Stimulated activated CD4-positive, alpha-beta T cell treated with anti-CD3 and anti-CD28 coated beads, Interleukin-1b, Interleukin-23, amount 100 ng/mL, for 24 hours (primary cell): ENCODE data around the gene TNFAIP8L3.
"Not testable (repeated sequence)": the region's sequence is repeated elsewhere in the genome, so short reads cannot be mapped to it uniquely, and the experiment has no call there.

Source experiments
- DNase-seq, 4 experiments: peaks; one replicate each; pipeline ENCODE4 v3.0.0-alpha.2; 2020; ENCODE audit warnings: low read depth in 4 of 4, low spot score in 1 of 4

TNFAIP8L3 gene

GRCh38 chr15:51062736-51063135 is 32.0 kb downstream of the TNFAIP8L3 start:
- DNase-seq: no peak

GRCh38 chr15:51060030-51060673 is 34.6 kb downstream of the TNFAIP8L3 start:
- no peak for DNase-seq

GRCh38 chr15:51054535-51054934 is 40.2 kb downstream of the TNFAIP8L3 start:
- DNase-seq: no peak

GRCh38 chr15:51053571-51053970 is 41.1 kb downstream of the TNFAIP8L3 start:
- DNase-seq: no peak

GRCh38 chr15:51051776-51052175 is 42.9 kb downstream of the TNFAIP8L3 start:
- DNase-seq: no peak

GRCh38 chr15:51049081-51049480 is 45.6 kb downstream of the TNFAIP8L3 start:
- DNase-seq: no peak

GRCh38 chr15:51048308-51048707 is 46.4 kb downstream of the TNFAIP8L3 start:
- no peak for DNase-seq

GRCh38 chr15:51046799-51047449 is 47.8 kb downstream of the TNFAIP8L3 start:
- DNase-seq: no peak

- no peak for DNase-seq
Observed at GRCh38 chr15:51046016-51046415, 48.7 kb downstream of the TNFAIP8L3 start.

GRCh38 chr15:51044037-51044727 is 50.5 kb downstream of the TNFAIP8L3 start:
- no peak for DNase-seq

GRCh38 chr15:51038974-51039319 is 55.8 kb downstream of the TNFAIP8L3 start:
- no peak for DNase-seq

GRCh38 chr15:51038162-51038973 is 56.3 kb downstream of the TNFAIP8L3 start:
- no peak for DNase-seq

- DNase-seq: not testable (repeated sequence)
Observed at GRCh38 chr15:51037474-51037873, 57.2 kb downstream of the TNFAIP8L3 start.

- DNase-seq: no peak
Observed at GRCh38 chr15:51030649-51031316, 63.9 kb downstream of the TNFAIP8L3 start.

- no peak for DNase-seq
Observed at GRCh38 chr15:51025454-51025846, 69.3 kb downstream of the TNFAIP8L3 start.

GRCh38 chr15:51024735-51025453 is 69.8 kb downstream of the TNFAIP8L3 start:
- DNase-seq: no peak

- DNase-seq: no peak
Observed at GRCh38 chr15:51023499-51023898, 71.2 kb downstream of the TNFAIP8L3 start.

- DNase-seq: no peak
Observed at GRCh38 chr15:51022206-51022605, 72.5 kb downstream of the TNFAIP8L3 start.

GRCh38 chr15:51016615-51017014 is 78.1 kb downstream of the TNFAIP8L3 start:
- DNase-seq: no peak

- no peak for DNase-seq
Observed at GRCh38 chr15:51011212-51011611, 83.5 kb downstream of the TNFAIP8L3 start.
